Upper lobe of left lung (tissue), 4 donors: ENCODE data around the gene AQP5.

ENCODE experiments used
- POLR2A ChIP-seq, 4 donors: fragments of 450-650 bp; IDR thresholded peaks; one replicate each; pipeline ENCODE4 v1.5.1; 2016 to 2017; ENCODE audit warnings: antibody characterized with exemption in 4 of 4, mild to moderate bottlenecking in 2 of 4
- POLR2AphosphoS5 ChIP-seq, 2 donors: sonication (generic); formaldehyde crosslinking; IDR thresholded peaks; one replicate each; pipeline ENCODE4 v1.5.1; 2017; ENCODE audit warnings: antibody characterized with exemption in 2 of 2
- TF ChIP-seq, protein P1 (sequence below), 6 experiments: fragments of 450-650 bp in 4 of 6; fragments of 200-600 bp in 2 of 6; sonication (generic) in 2 of 6; IDR thresholded peaks; one replicate each; pipeline ENCODE4 v1.5.1; 2016 to 2019; ENCODE audit warnings: antibody characterized with exemption in 6 of 6

DNA sequence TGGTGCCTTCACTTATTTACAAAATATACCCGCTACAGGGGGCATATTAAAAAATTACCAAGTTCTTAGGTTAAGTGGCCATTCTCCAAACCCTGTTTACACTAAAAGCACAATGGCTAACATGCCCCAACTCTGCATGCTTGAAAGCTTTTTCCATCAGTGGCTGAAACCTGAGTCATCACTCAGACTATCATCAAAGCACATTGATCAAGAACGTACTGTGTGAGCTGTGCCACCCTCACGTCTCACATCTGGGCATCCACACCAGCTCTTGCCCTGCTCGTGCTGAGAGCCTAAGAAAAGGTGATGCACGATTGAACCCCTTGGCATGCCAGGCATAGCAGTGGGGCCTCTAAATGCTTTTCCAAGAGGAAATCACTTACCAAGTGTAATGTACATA is 24.3 kb downstream of the AQP5 start:
- TF ChIP-seq, protein P1, sequence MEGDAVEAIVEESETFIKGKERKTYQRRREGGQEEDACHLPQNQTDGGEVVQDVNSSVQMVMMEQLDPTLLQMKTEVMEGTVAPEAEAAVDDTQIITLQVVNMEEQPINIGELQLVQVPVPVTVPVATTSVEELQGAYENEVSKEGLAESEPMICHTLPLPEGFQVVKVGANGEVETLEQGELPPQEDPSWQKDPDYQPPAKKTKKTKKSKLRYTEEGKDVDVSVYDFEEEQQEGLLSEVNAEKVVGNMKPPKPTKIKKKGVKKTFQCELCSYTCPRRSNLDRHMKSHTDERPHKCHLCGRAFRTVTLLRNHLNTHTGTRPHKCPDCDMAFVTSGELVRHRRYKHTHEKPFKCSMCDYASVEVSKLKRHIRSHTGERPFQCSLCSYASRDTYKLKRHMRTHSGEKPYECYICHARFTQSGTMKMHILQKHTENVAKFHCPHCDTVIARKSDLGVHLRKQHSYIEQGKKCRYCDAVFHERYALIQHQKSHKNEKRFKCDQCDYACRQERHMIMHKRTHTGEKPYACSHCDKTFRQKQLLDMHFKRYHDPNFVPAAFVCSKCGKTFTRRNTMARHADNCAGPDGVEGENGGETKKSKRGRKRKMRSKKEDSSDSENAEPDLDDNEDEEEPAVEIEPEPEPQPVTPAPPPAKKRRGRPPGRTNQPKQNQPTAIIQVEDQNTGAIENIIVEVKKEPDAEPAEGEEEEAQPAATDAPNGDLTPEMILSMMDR (IDR thresholded peaks at IDR 0.05) = no peak
- TF ChIP-seq POLR2A (IDR thresholded peaks at IDR 0.05) = no peak
- TF ChIP-seq POLR2AphosphoS5 (IDR thresholded peaks at IDR 0.05) = no peak
